ENCODE data around the gene PXDN. TPM values are rescaled to one million over a fixed set of nuclear protein-coding genes. Genes with fewer than 3 reads are reported as not detected.

The PXDN gene
- total and polyA plus RNA-seq, 8 donors, result 2.0 to 21.1 (median 4.2) TPM

DNA sequence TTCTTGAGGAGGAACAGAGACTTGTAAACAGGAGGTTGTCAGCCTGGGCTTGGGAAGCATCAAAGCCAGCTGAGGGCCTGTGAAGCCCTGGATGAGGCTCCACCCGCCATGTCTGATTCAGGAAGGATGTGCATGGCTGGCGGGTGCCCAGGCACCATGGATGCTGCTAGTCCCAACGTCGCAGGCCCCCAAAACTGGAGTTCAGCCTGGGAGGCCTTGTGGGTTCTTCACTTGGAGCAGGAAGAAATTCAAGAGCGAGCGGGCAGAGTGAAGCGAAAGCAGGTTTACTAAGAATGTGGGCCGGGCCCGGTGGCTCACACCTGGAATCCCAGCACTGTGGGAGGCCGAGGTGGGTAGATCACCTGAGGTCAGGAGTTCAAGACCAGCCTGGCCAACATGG, 12.1 kb upstream of the PXDN start:
- H3K27me3 ChIP-seq, result no peaks in the 10 kb centered on the region
- intact Hi-C loops (cut with DNase I), result no loop called here
- no peak overlapping the region for H3K27ac ChIP-seq
- no peak overlapping the region for H3K4me3 ChIP-seq
- DNase-seq, result no peak
- TF ChIP-seq, protein P1, sequence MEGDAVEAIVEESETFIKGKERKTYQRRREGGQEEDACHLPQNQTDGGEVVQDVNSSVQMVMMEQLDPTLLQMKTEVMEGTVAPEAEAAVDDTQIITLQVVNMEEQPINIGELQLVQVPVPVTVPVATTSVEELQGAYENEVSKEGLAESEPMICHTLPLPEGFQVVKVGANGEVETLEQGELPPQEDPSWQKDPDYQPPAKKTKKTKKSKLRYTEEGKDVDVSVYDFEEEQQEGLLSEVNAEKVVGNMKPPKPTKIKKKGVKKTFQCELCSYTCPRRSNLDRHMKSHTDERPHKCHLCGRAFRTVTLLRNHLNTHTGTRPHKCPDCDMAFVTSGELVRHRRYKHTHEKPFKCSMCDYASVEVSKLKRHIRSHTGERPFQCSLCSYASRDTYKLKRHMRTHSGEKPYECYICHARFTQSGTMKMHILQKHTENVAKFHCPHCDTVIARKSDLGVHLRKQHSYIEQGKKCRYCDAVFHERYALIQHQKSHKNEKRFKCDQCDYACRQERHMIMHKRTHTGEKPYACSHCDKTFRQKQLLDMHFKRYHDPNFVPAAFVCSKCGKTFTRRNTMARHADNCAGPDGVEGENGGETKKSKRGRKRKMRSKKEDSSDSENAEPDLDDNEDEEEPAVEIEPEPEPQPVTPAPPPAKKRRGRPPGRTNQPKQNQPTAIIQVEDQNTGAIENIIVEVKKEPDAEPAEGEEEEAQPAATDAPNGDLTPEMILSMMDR (IDR thresholded peaks at IDR 0.05), result no peak
- WGBS, 2 donors, result 82 to 87% methylated on average over 10 of the region's 10 CpGs
- no peak for ATAC-seq
- H3K9me3 ChIP-seq, result no peaks in the 10 kb centered on the region
- no peaks in the 10 kb centered on the region for H3K36me3 ChIP-seq
- no peaks in the 10 kb centered on the region for H3K4me1 ChIP-seq
- no peak for FAIRE-seq

DNA sequence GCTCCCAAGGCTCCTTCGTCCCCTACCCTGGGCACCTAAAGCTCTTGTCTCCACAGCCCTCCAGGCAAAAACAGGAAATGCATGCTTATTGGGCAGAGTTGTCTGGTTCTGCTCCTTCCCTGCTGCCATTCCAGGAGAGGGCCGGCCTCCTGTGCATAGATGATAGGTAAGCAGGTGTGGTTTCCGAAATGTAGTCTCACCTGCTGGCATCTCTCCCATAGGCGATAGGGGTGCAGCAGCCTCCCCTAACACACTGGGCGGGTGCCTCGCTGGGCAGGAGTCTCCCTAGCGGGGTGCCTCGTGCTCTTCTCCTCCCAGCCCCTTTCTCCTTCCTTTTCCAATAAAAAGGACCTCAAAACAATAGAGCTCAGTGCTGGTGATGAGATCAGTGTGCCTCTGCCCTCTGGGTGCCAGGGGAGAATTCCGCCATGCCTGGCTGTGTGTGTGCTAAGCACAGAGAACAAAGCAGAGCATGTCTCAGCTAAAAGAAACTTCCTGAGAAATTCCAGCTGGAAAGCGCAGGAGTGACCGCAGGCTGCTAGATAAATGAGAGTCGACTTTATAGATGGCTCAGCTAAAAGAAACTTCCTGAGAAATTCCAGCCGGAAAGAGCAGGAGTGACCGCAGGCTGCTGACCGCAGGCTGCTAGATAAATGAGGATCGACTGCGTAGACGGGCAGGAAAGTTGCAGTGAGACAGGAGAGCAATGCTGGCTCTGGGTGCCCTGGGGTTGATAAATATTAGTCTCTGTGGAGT, 11.3 kb upstream of the PXDN start:
- no peaks in the 10 kb centered on the region for H3K36me3 ChIP-seq
- ATAC-seq (peak in 1 of 4 donors; percentile 32), FAIRE-seq (no peak), DNase-seq (no peak)
- no peaks in the 10 kb centered on the region for H3K9me3 ChIP-seq
- H3K4me1 ChIP-seq, result no peaks in the 10 kb centered on the region
- no peaks in the 10 kb centered on the region for H3K27me3 ChIP-seq
- WGBS, 2 donors, result 76 to 79% methylated on average over 18 of the region's 18 CpGs
- H3K4me3 ChIP-seq, result no peak overlapping the region
- intact Hi-C loops (cut with DNase I), result no loop called here
- H3K27ac ChIP-seq, result no peak overlapping the region
- TF ChIP-seq, protein P1 (IDR thresholded peaks at IDR 0.05), result no peak

DNA sequence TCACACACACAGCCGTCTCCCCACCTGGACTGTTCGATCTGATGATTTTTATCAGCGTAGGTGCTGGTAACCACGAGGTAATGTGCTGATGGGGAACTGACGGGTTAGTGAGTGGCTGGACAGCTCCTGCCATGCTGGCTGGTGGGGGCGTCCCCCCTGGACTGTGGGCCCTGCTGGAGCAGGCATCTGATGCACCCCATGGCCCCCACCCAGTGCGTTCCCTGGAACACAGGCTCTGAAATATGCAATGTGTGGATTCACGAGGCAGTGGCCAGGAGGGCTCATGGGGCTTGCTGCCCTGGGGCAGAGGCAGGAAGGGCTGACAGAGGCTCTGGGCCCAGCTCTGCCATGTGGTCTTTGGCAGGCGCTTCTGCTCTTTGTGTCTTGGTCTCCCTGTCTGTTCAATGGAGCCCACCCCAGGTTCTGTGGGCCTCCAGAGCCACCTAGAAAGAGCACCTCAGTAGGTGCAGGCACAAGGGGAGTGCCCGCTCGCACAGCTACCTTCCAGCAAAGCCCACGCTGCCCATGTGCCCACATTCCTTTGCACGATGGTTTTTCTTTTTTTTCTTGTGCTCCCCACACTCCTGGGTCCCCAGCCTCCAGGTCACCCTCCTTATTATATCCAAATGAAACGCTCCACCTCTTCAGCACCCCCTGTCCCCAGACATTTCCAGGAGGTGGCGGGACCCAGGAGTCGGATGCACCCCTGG, 10.3 kb upstream of the PXDN start:
- H3K4me1 ChIP-seq, result no peaks in the 10 kb centered on the region
- WGBS, 2 donors, result 78 to 86% methylated on average over 16 of the region's 16 CpGs
- DNase-seq (no peak), FAIRE-seq (no peak), ATAC-seq (no peak)
- no peaks in the 10 kb centered on the region for H3K9me3 ChIP-seq
- TF ChIP-seq, protein P1 (IDR thresholded peaks at IDR 0.05), result no peak
- H3K27ac ChIP-seq, result no peak overlapping the region
- intact Hi-C loops (cut with DNase I), result no loop called here
- H3K27me3 ChIP-seq, result no peaks in the 10 kb centered on the region
- H3K4me3 ChIP-seq, result no peak overlapping the region
- no peaks in the 10 kb centered on the region for H3K36me3 ChIP-seq

DNA sequence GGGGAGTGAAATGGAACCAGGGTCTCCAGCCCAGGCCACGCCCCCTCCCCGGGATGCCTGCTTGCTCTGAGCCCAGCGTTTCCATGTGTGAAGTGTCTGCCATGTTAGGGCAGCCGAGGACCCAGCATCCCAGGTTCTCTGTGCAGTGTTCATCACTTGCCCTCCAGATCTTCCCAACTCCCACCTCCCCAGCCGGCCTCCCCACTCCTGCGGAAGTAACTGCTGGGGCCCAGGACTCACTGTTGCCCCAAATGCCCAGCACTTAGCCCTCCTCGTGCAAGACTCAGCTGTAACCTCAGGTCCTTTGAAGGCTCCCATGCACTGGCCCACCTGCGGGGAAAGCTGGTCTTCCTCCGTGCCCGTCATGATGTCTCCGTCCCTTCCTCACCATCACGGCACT, 9.7 kb upstream of the PXDN start:
- FAIRE-seq (no peak), DNase-seq (peak in 1 of 6 donors; percentile 33), ATAC-seq (no peak)
- no peak overlapping the region for H3K4me3 ChIP-seq
- H3K27ac ChIP-seq, result no peak overlapping the region
- no peaks in the 10 kb centered on the region for H3K36me3 ChIP-seq
- intact Hi-C loops (cut with DNase I), result no loop called here
- H3K9me3 ChIP-seq, result no peaks in the 10 kb centered on the region
- TF ChIP-seq, protein P1 (IDR thresholded peaks at IDR 0.05), result no peak
- H3K4me1 ChIP-seq, result no peaks in the 10 kb centered on the region
- H3K27me3 ChIP-seq, result no peaks in the 10 kb centered on the region
- WGBS, 2 donors, result 72 to 86% methylated on average over 12 of the region's 12 CpGs

DNA sequence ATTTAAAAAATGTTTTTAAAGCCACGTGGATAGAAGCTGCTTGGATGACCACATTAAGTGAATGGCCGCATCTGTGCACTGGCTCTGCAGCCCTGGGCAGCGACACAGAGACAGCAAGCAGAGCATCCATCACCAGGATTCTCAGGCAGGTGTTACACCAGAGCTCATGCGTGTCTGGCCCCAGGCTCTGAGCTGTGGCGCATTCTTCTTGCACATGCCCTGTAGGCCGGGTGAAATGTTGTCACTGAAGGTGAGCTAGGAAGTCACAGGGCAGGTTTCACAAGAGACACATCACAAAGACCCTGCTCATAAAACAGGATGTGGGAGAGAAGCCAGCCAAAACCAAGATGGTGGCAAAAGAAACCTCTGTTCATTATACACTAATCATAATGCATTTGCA, 8.4 kb upstream of the PXDN start:
- no peak for DNase-seq
- Histone ChIP-seq H3K27ac (no peak overlapping the region), H3K27me3 (no peaks in the 10 kb centered on the region), H3K36me3 (no peaks in the 10 kb centered on the region), H3K4me1 (no peaks in the 10 kb centered on the region), H3K9me3 (no peaks in the 10 kb centered on the region), H3K4me3 (no peak overlapping the region)
- intact Hi-C loops (cut with DNase I), result no loop called here
- WGBS, 2 donors, result 64 to 89% methylated on average over 6 of the region's 6 CpGs
- TF ChIP-seq, protein P1 (IDR thresholded peaks at IDR 0.05), result no peak
- no peak for FAIRE-seq
- ATAC-seq, result no peak
